Large intestine (tissue), 3 donors: Measurements from ENCODE around the gene CXCL5. TPM values are rescaled to one million over a fixed set of nuclear protein-coding genes. Genes with fewer than 3 reads are reported as not detected.
A peak's percentile ranks its signal among the peaks of the same experiment; 100 is the strongest.

Source experiments
- DNase-seq, 2 donors: peaks; one replicate each; pipeline versions ENCODE4 v3.0.0 to v3.0.0-alpha.2; 2013
- H3K27ac ChIP-seq: one replicate; pipeline ENCODE4 v1.5.1; 2013; ENCODE audit warnings: low read length
- H3K27me3 ChIP-seq: 2 replicates; pipeline ENCODE4 v1.6.1; 2013; ENCODE audit warnings: low read length; ENCODE audit not compliant: control insufficient read depth, insufficient read depth
- H3K36me3 ChIP-seq: 2 replicates; pipeline ENCODE4 v1.6.1; 2013; ENCODE audit warnings: low read length; ENCODE audit not compliant: control insufficient read depth, insufficient read depth
- H3K4me1 ChIP-seq: one replicate; pipeline ENCODE4 v1.6.1; 2013; ENCODE audit warnings: low read length; ENCODE audit not compliant: control insufficient read depth, insufficient read depth
- H3K4me3 ChIP-seq: one replicate; pipeline ENCODE4 v1.5.1; 2013; ENCODE audit warnings: low read length
- H3K9me3 ChIP-seq: one replicate; pipeline ENCODE4 v1.6.1; 2013; ENCODE audit warnings: mild to moderate bottlenecking, low read depth, low read length, moderate library complexity; ENCODE audit not compliant: control insufficient read depth
- WGBS: methylation state at CpG from one replicate; pipeline ENCODE4 v1.1.5; 2013; ENCODE audit warnings: low lambda C conversion rate; ENCODE audit not compliant: insufficient coverage; 5-methylcytosine and 5-hydroxymethylcytosine counted together
- polyA plus RNA-seq: library from polyadenylated mRNA; unstranded; fragments of 120-200 nt; gene quantifications from one replicate; pipeline ENCODE4 v1.2.1, GENCODE V29; 2013

Gene CXCL5
- polyA plus RNA-seq, 1 donor, result 0.30 TPM

- DNase-seq, result no peak
- no peaks in the 10 kb centered on the region for H3K4me1 ChIP-seq
- no peak overlapping the region for H3K4me3 ChIP-seq
- no peak overlapping the region for H3K27ac ChIP-seq
- H3K27me3 ChIP-seq, result no peaks in the 10 kb centered on the region
- H3K9me3 ChIP-seq, result no peaks in the 10 kb centered on the region
- H3K36me3 ChIP-seq, result no peaks in the 10 kb centered on the region
- WGBS, result no CpG with 5 or more reads among the region's 1 CpG
Measured at GRCh38 chr4:74016068-74016467, 17.6 kb upstream of the CXCL5 start.

- Histone ChIP-seq H3K4me3 (no peak overlapping the region), H3K9me3 (no peaks in the 10 kb centered on the region), H3K27me3 (no peaks in the 10 kb centered on the region), H3K4me1 (no peaks in the 10 kb centered on the region), H3K36me3 (no peaks in the 10 kb centered on the region), H3K27ac (no peak overlapping the region)
- no peak for DNase-seq
- WGBS, result no CpG with 5 or more reads among the region's 3 CpGs
Measured at GRCh38 chr4:74015126-74015780, 16.8 kb upstream of the CXCL5 start.

- no peaks in the 10 kb centered on the region for H3K9me3 ChIP-seq
- no peak overlapping the region for H3K27ac ChIP-seq
- WGBS, result 40% methylated on average over 1 of the region's 1 CpG
- no peak overlapping the region for H3K4me3 ChIP-seq
- no peaks in the 10 kb centered on the region for H3K36me3 ChIP-seq
- no peaks in the 10 kb centered on the region for H3K4me1 ChIP-seq
- no peak for DNase-seq
- H3K27me3 ChIP-seq, result no peaks in the 10 kb centered on the region
Measured at GRCh38 chr4:74014332-74014731, 15.9 kb upstream of the CXCL5 start.

GRCh38 chr4:74013264-74013663, 14.8 kb upstream of the CXCL5 start:
- no peaks in the 10 kb centered on the region for H3K36me3 ChIP-seq
- no peak for DNase-seq
- H3K27ac ChIP-seq, result no peak overlapping the region
- 67% methylated on average over 2 of the region's 2 CpGs for WGBS
- H3K4me3 ChIP-seq, result no peak overlapping the region
- H3K4me1 ChIP-seq, result no peaks in the 10 kb centered on the region
- no peaks in the 10 kb centered on the region for H3K27me3 ChIP-seq
- H3K9me3 ChIP-seq, result no peaks in the 10 kb centered on the region

GRCh38 chr4:74012130-74012529, 13.7 kb upstream of the CXCL5 start:
- Histone ChIP-seq H3K4me1 (no peaks in the 10 kb centered on the region), H3K27ac (no peak overlapping the region), H3K9me3 (no peaks in the 10 kb centered on the region), H3K36me3 (no peaks in the 10 kb centered on the region), H3K27me3 (no peaks in the 10 kb centered on the region), H3K4me3 (no peak overlapping the region)
- WGBS, result no CpG with 5 or more reads among the region's 4 CpGs
- no peak for DNase-seq

- 90% methylated on average over 2 of the region's 3 CpGs for WGBS
- no peak overlapping the region for H3K4me3 ChIP-seq
- H3K27ac ChIP-seq, result no peak overlapping the region
Measured at GRCh38 chr4:74009307-74009706, 10.8 kb upstream of the CXCL5 start.

GRCh38 chr4:74006009-74006476, 7.6 kb upstream of the CXCL5 start:
- peak overlapping the region; percentile 60 for H3K27ac ChIP-seq
- H3K27me3 ChIP-seq, result no peaks in the 10 kb centered on the region
- 83% methylated on average over 2 of the region's 2 CpGs for WGBS
- H3K9me3 ChIP-seq, result no peaks in the 10 kb centered on the region
- no peak overlapping the region for H3K4me3 ChIP-seq
- no peak for DNase-seq
- peaks cover 18% of the 10 kb centered on the region for H3K4me1 ChIP-seq
- H3K36me3 ChIP-seq, result no peaks in the 10 kb centered on the region

More at GRCh38 chr4:74009307-74009706, 10.8 kb upstream of the CXCL5 start:
- no peaks in the 10 kb centered on the region for H3K9me3 ChIP-seq
- H3K36me3 ChIP-seq, result no peaks in the 10 kb centered on the region
- H3K27me3 ChIP-seq, result no peaks in the 10 kb centered on the region
- H3K4me1 ChIP-seq, result peaks cover 13% of the 10 kb centered on the region
- no peak for DNase-seq

GRCh38 chr4:74005528-74005927, 7.1 kb upstream of the CXCL5 start:
- Histone ChIP-seq H3K4me1 (peaks cover 18% of the 10 kb centered on the region), H3K9me3 (no peaks in the 10 kb centered on the region), H3K4me3 (no peak overlapping the region), H3K27me3 (no peaks in the 10 kb centered on the region), H3K36me3 (no peaks in the 10 kb centered on the region), H3K27ac (peak overlapping the region; percentile 60)
- peak; percentile 58 to 82 for DNase-seq
- WGBS, result 14% methylated on average over 1 of the region's 3 CpGs

- DNase-seq, result no peak
- H3K27ac ChIP-seq, result peak overlapping the region; percentile 60
Measured at GRCh38 chr4:74004668-74005067, 6.2 kb upstream of the CXCL5 start.

GRCh38 chr4:74000301-74000700, 1.8 kb upstream of the CXCL5 start:
- Histone ChIP-seq H3K4me1 (peaks cover 11% of the 10 kb centered on the region), H3K36me3 (no peaks in the 10 kb centered on the region), H3K4me3 (no peak overlapping the region), H3K27me3 (peaks cover 5% of the 10 kb centered on the region), H3K27ac (no peak overlapping the region), H3K9me3 (peaks cover 4% of the 10 kb centered on the region)
- 23% methylated on average over 2 of the region's 6 CpGs for WGBS
- no peak for DNase-seq

More at GRCh38 chr4:74004668-74005067, 6.2 kb upstream of the CXCL5 start:
- Histone ChIP-seq H3K27me3 (no peaks in the 10 kb centered on the region), H3K36me3 (no peaks in the 10 kb centered on the region), H3K9me3 (no peaks in the 10 kb centered on the region), H3K4me3 (no peak overlapping the region), H3K4me1 (peaks cover 18% of the 10 kb centered on the region)
- WGBS, result 59% methylated on average over 2 of the region's 4 CpGs

GRCh38 chr4:73992050-73992449, 6.4 kb downstream of the CXCL5 start:
- no peaks in the 10 kb centered on the region for H3K36me3 ChIP-seq
- H3K4me3 ChIP-seq, result no peak overlapping the region
- no peaks in the 10 kb centered on the region for H3K9me3 ChIP-seq
- no peak overlapping the region for H3K27ac ChIP-seq
- no peaks in the 10 kb centered on the region for H3K27me3 ChIP-seq
- DNase-seq, result no peak
- H3K4me1 ChIP-seq, result no peaks in the 10 kb centered on the region
- no CpG with 5 or more reads among the region's 1 CpG for WGBS
